LNCaP clone FGC (cell line): Measurements from ENCODE around the gene N4BP3.

Experiments
- DNase-seq: peaks from one replicate; pipeline ENCODE4 v3.0.0-alpha.2; 2011; ENCODE audit warnings: low read depth
- H3K4me3 ChIP-seq: 2 replicates; pipeline ENCODE4 v1.5.1; 2011; ENCODE audit warnings: mild to moderate bottlenecking, low read depth, low read length, control low read depth
- TF ChIP-seq, protein P1 (sequence below): IDR thresholded peaks from 2 replicates; pipeline ENCODE4 v1.5.1; 2012; ENCODE audit warnings: mild to moderate bottlenecking; ENCODE audit not compliant: control insufficient read depth, insufficient read depth; ENCODE audit errors: extremely low read depth

The N4BP3 gene, protein sequence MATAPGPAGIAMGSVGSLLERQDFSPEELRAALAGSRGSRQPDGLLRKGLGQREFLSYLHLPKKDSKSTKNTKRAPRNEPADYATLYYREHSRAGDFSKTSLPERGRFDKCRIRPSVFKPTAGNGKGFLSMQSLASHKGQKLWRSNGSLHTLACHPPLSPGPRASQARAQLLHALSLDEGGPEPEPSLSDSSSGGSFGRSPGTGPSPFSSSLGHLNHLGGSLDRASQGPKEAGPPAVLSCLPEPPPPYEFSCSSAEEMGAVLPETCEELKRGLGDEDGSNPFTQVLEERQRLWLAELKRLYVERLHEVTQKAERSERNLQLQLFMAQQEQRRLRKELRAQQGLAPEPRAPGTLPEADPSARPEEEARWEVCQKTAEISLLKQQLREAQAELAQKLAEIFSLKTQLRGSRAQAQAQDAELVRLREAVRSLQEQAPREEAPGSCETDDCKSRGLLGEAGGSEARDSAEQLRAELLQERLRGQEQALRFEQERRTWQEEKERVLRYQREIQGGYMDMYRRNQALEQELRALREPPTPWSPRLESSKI

DNA sequence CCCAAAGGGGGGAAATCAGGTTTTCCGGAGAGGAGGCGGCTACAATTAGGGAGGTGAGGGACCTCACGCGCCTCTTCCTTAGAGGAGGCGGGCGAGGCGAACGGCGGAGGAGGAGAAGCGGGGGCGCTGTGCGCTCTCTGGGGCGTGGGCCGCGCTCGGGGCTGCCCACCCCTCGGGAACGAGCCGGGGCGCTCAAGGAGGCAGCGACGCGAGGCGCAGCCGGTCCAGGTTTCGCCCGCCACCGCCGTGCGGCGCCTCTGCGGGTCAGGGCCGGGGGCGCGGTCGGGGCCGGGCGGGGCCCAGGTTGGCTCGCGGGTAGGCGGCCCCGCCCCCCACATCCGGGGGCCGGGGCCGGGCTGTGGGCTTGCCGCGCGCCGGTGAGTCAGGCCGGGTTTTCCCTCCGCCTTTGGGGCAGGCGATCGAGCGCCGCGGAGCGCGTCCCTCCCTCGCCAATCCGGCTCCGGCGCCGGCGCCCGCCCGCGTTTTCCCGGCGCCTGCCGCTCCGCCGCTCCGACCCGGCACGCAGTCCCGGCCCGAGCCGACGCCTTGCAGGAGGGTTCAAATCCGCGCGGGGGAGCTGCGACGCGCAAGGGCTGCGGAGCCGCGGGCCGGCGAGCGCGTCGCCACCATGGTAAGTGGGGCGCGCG, at the start of gene N4BP3:
Gene N4BP3 (plus strand): TSS at position 392 of the 647 bp plus-strand sequence. CDS start 6,052 bp downstream, outside the sequence.
- DNase-seq, result no peak
- TF ChIP-seq, protein P1, sequence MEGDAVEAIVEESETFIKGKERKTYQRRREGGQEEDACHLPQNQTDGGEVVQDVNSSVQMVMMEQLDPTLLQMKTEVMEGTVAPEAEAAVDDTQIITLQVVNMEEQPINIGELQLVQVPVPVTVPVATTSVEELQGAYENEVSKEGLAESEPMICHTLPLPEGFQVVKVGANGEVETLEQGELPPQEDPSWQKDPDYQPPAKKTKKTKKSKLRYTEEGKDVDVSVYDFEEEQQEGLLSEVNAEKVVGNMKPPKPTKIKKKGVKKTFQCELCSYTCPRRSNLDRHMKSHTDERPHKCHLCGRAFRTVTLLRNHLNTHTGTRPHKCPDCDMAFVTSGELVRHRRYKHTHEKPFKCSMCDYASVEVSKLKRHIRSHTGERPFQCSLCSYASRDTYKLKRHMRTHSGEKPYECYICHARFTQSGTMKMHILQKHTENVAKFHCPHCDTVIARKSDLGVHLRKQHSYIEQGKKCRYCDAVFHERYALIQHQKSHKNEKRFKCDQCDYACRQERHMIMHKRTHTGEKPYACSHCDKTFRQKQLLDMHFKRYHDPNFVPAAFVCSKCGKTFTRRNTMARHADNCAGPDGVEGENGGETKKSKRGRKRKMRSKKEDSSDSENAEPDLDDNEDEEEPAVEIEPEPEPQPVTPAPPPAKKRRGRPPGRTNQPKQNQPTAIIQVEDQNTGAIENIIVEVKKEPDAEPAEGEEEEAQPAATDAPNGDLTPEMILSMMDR, result peak; percentile 33; the same call in 1 of the 2 replicates
- H3K4me3 ChIP-seq, result peak within 1 kb of the TSS; percentile 41

DNA sequence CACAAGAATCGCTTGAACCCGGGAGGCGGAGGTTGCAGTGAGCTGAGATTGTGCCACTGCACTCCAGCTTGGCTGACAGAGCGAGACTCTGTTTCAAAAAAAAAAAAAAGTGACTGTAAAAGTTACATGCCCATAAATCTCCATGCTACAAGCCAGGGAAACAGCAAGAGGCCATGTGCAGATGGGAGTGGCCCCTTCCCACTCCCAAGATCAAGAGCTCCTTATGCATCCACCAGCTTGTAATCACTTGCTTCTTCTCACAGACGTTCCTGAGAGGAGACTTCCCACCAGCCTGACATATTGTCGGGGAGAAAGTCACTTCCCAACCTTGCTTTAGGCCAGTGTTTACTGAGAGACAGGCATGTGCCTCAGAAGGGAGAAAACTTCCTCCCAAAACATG, 45.6 kb upstream of the N4BP3 start:
- no peak for DNase-seq
- no peak overlapping the region for H3K4me3 ChIP-seq
- TF ChIP-seq, protein P1, result no peak

DNA sequence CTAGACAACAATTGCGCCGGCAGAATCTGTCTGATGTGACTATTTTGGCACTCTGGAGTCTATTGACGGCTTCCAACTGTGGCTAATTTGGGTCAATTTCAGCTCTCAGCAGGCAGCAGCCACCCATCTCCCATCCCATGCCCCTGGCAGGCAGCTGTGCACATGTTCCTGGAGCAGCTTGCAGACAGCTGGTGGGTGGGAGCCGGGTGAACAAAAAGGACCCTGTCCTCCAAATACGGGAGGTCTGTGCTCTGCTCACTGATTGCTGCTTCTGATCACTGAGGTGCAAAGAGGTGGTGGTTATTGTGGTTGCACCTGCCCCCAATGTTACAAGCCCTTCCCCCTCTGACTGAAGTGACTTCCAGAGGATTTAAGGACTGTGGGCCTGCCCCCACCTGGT, 45.0 kb upstream of the N4BP3 start:
- no peak overlapping the region for H3K4me3 ChIP-seq
- TF ChIP-seq, protein P1, result no peak
- DNase-seq, result no peak

DNA sequence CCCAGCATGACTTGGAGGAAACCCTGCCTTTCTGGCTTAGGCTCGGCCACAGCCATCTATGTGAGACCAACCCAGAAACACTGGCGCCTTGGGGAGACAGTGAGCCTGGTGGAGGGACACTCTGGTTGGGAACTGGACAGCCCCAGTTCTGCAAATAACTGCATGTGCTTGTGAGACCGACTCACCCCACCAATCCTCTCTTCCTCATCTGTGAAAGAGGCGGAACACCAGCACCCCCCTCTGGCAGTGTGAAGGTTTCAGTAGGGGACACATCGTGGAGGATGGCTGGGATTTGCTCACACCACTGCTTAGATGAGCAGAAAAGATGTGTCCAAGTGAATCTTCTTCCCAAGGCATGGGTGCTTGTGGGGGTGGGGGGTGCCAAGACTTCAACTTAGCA, 43.4 kb upstream of the N4BP3 start:
- TF ChIP-seq, protein P1, result peak; percentile 53
- no peak overlapping the region for H3K4me3 ChIP-seq
- no peak for DNase-seq

DNA sequence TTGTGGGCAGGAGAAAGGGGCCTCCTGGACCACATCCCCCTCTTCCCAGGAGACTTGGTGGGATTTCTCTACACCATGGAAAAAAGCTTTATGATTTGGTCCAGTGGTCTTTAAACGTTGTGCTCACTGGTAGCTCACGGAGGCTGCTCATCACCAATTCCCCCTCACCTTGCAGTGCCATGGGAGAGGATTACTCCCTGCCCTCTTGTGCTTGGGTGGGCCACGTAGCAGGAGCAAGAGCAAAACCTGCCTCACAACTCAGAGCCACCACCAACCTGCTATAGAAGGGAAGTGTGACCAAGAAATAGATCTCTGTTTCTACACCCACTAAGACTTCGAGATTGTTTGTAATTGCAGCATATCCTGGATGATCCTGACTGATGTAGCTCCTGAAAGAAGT, 42.2 kb upstream of the N4BP3 start:
- TF ChIP-seq, protein P1, result no peak
- DNase-seq, result no peak
- H3K4me3 ChIP-seq, result no peak overlapping the region

DNA sequence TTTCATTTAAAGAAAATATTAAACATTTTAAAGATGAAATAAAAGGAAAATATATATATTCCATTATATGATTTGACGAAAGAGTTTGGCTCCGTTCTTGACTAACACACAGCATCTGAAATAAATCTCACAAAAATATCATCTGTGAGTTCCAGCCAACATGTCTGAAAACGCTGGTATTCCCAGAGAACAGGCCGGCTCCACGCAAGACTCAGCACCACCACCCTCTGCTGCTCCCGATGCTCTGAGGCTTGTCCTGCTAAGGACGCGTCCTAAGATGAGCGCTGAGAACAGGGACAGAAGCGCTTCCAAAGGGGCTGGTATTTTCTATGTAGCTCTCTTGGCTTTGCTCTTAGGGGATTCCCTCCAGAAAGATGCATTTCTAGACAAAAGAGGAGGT, 40.6 kb upstream of the N4BP3 start:
- TF ChIP-seq, protein P1, result no peak
- no peak overlapping the region for H3K4me3 ChIP-seq
- DNase-seq, result no peak
